HEK293T (cell line): ENCODE measurements around the gene TMEM61.

ENCODE experiments used
- ARNT ChIP-seq: fragments of 450-650 bp; IDR thresholded peaks from 2 replicates; pipeline ENCODE4 v1.6.1; 2017; ENCODE audit warnings: mild to moderate bottlenecking
- BHLHE40 ChIP-seq: fragments of 450-650 bp; IDR thresholded peaks from 2 replicates; pipeline ENCODE4 v1.6.1; 2016; ENCODE audit warnings: mild to moderate bottlenecking, moderate library complexity, borderline replicate concordance
- CTBP1 ChIP-seq: fragments of 450-650 bp; IDR thresholded peaks from 2 replicates; pipeline ENCODE4 v1.6.1; 2016; ENCODE audit warnings: borderline replicate concordance
- ELF4 ChIP-seq: fragments of 450-650 bp; IDR thresholded peaks from 2 replicates; pipeline ENCODE4 v1.6.1; 2017; ENCODE audit warnings: antibody characterized with exemption
- FOXA1 ChIP-seq: fragments of 450-650 bp; IDR thresholded peaks from 2 replicates; pipeline ENCODE4 v1.6.1; 2016; ENCODE audit warnings: mild to moderate bottlenecking
- FOXK2 ChIP-seq: fragments of 450-650 bp; IDR thresholded peaks from 2 replicates; pipeline ENCODE4 v1.6.1; 2016; ENCODE audit warnings: mild to moderate bottlenecking
- FOXM1 ChIP-seq: fragments of 450-650 bp; IDR thresholded peaks from 2 replicates; pipeline ENCODE4 v1.6.1; 2017; ENCODE audit warnings: mild to moderate bottlenecking, borderline replicate concordance
- L3MBTL2 ChIP-seq: fragments of 450-650 bp; conservative IDR thresholded peaks from 2 replicates; pipeline ENCODE4 v1.6.1; 2016; ENCODE audit warnings: mild to moderate bottlenecking
- LEF1 ChIP-seq: fragments of 450-650 bp; IDR thresholded peaks from 2 replicates; pipeline ENCODE4 v1.6.1; 2017; ENCODE audit warnings: mild to moderate bottlenecking, borderline replicate concordance
- NFRKB ChIP-seq: fragments of 450-650 bp; IDR thresholded peaks from 2 replicates; pipeline ENCODE4 v1.6.1; 2016; ENCODE audit warnings: mild to moderate bottlenecking, moderate library complexity
- SP1 ChIP-seq: fragments of 450-650 bp; IDR thresholded peaks from 2 replicates; pipeline ENCODE4 v1.6.1; 2017
- SUZ12 ChIP-seq: fragments of 450-650 bp; IDR thresholded peaks from 2 replicates; pipeline ENCODE4 v1.6.1; 2016; ENCODE audit warnings: mild to moderate bottlenecking
- TARDBP ChIP-seq: fragments of 450-650 bp; IDR thresholded peaks from 2 replicates; pipeline ENCODE4 v1.6.1; 2016
- TF ChIP-seq, protein P1 (sequence below): fragments of 450-650 bp; IDR thresholded peaks from 2 replicates; pipeline ENCODE4 v1.6.1; 2016

DNA sequence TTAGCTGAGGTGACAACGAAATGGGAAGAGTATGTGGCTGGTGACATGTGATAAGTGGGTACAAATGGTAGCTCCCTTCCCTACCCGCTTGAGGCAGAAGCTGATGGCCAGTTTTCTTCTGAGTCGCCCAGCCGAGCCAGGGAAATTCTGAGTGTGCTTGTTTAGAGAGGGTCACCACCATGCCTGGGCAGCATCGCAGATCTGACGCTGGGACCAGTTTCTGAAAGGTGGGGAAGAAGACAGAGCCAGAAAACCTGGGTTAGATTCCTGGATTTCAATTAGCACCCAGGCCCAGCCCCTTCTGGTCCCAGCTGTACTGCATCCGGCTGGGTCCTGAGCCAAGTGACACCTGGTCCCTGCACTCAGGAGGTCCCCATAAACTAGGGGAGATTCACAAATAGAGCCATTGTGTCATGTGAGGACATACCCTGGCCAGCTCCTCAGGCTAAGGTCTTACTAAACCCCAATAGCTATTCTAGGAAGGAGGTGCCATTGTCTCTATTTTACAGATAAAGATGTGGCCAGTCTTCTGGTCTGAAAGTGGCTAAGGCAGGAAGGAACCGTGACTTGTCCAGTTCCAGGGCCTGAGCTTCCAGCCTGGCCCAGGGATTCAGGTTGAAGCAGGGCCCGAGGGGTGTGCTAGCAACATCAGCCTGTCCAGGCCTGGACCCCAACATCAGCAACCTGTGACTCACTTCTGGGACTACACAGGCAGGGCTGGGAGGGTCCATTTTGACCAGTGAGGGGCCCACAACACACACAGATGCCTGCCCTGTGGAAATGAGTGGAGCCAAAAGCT lies 1.7 kb upstream of the TMEM61 start:
- no peak for TF ChIP-seq FOXM1
- no peak for TF ChIP-seq LEF1
- TF ChIP-seq SP1: no peak
- no peak for TF ChIP-seq SUZ12
- no peak for TF ChIP-seq CTBP1
- TF ChIP-seq FOXA1: no peak
- no peak for TF ChIP-seq BHLHE40
- TF ChIP-seq, protein P1, sequence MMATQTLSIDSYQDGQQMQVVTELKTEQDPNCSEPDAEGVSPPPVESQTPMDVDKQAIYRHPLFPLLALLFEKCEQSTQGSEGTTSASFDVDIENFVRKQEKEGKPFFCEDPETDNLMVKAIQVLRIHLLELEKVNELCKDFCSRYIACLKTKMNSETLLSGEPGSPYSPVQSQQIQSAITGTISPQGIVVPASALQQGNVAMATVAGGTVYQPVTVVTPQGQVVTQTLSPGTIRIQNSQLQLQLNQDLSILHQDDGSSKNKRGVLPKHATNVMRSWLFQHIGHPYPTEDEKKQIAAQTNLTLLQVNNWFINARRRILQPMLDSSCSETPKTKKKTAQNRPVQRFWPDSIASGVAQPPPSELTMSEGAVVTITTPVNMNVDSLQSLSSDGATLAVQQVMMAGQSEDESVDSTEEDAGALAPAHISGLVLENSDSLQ: no peak
- TF ChIP-seq TARDBP: no peak
- TF ChIP-seq FOXK2: no peak
- TF ChIP-seq ELF4: no peak
- no peak for TF ChIP-seq ARNT
- TF ChIP-seq L3MBTL2: no peak
- TF ChIP-seq NFRKB: no peak
